H9 (cell line): ENCODE results near the gene CXXC5. TPM values are rescaled to one million over a fixed set of nuclear protein-coding genes. Genes with fewer than 3 reads are reported as not detected.

Experiments
- DNase-seq: peaks from one replicate; pipeline ENCODE4 v3.0.0-alpha.2; 2017
- H2AFZ ChIP-seq: one replicate; pipeline ENCODE4 v1.6.1; 2013; ENCODE audit warnings: mild to moderate bottlenecking, low read length, control low read depth, moderate library complexity
- H2AK5ac ChIP-seq: 2 replicates; pipeline ENCODE4 v1.6.1; 2013; ENCODE audit warnings: low read length, control low read depth, mixed read lengths; ENCODE audit not compliant: insufficient read length
- H2BK120ac ChIP-seq: one replicate; pipeline ENCODE4 v1.6.1; 2013; ENCODE audit warnings: low read depth, mild to moderate bottlenecking, low read length, control low read depth, inconsistent platforms; ENCODE audit not compliant: poor library complexity, severe bottlenecking
- H2BK12ac ChIP-seq: 2 replicates; pipeline ENCODE4 v1.6.1; 2013; ENCODE audit warnings: low read length, control low read depth, mixed read lengths, low read depth; ENCODE audit not compliant: insufficient read length
- H2BK15ac ChIP-seq: 2 replicates; pipeline ENCODE4 v1.6.1; 2013; ENCODE audit warnings: low read depth, low read length, control low read depth
- H2BK20ac ChIP-seq: one replicate; pipeline ENCODE4 v1.6.1; 2013; ENCODE audit warnings: low read depth, mild to moderate bottlenecking, low read length, control low read depth, inconsistent platforms; ENCODE audit not compliant: poor library complexity, severe bottlenecking
- H2BK5ac ChIP-seq: 2 replicates; pipeline ENCODE4 v1.6.1; 2013; ENCODE audit warnings: low read length, control low read depth, mixed read lengths; ENCODE audit not compliant: insufficient read length
- H3K14ac ChIP-seq: 2 replicates; pipeline ENCODE4 v1.6.1; 2013; ENCODE audit warnings: low read length, control low read depth; ENCODE audit not compliant: insufficient read depth
- H3K18ac ChIP-seq: 2 replicates; pipeline ENCODE4 v1.6.1; 2013; ENCODE audit warnings: low read depth, mild to moderate bottlenecking, mixed read lengths, low read length, control low read depth; ENCODE audit not compliant: insufficient read length
- H3K23ac ChIP-seq: 2 replicates; pipeline ENCODE4 v1.6.1; 2013; ENCODE audit warnings: low read length, control low read depth, mixed read lengths, low read depth; ENCODE audit not compliant: insufficient read length
- H3K23me2 ChIP-seq: 2 replicates; pipeline ENCODE4 v1.6.1; 2013; ENCODE audit warnings: low read depth, mild to moderate bottlenecking, mixed read lengths, low read length, control low read depth; ENCODE audit not compliant: insufficient read length, poor library complexity, severe bottlenecking
- H3K27ac ChIP-seq: 2 replicates; pipeline ENCODE4 v1.5.1; 2013; ENCODE audit warnings: low read length, control low read depth, mixed read lengths, low read depth; ENCODE audit not compliant: insufficient read length
- H3K27me3 ChIP-seq: 2 replicates; pipeline ENCODE4 v1.6.1; 2013; ENCODE audit warnings: low read length, control low read depth, inconsistent platforms; ENCODE audit not compliant: insufficient read depth
- H3K4ac ChIP-seq: 2 replicates; pipeline ENCODE4 v1.6.1; 2013; ENCODE audit warnings: low read depth, mild to moderate bottlenecking, control low read depth, inconsistent platforms, low read length, moderate library complexity
- H3K4me1 ChIP-seq: 2 replicates; pipeline ENCODE4 v1.6.1; 2013; ENCODE audit warnings: low read length, control low read depth, inconsistent platforms; ENCODE audit not compliant: insufficient read depth
- H3K4me2 ChIP-seq: 2 replicates; pipeline ENCODE4 v1.6.1; 2013; ENCODE audit warnings: low read length, control low read depth, mixed read lengths; ENCODE audit not compliant: insufficient read length, insufficient read depth
- H3K56ac ChIP-seq: 2 replicates; pipeline ENCODE4 v1.6.1; 2013; ENCODE audit warnings: low read depth, mild to moderate bottlenecking, mixed read lengths, low read length, control low read depth; ENCODE audit not compliant: insufficient read length
- H3K79me1 ChIP-seq: 2 replicates; pipeline ENCODE4 v1.6.1; 2013; ENCODE audit warnings: low read depth, mild to moderate bottlenecking, moderate library complexity, low read length, control low read depth, inconsistent platforms; ENCODE audit not compliant: insufficient read depth, poor library complexity, severe bottlenecking
- H3K79me2 ChIP-seq: 2 replicates; pipeline ENCODE4 v1.6.1; 2013; ENCODE audit warnings: low read length, control low read depth, inconsistent platforms; ENCODE audit not compliant: insufficient read depth
- H3K9ac ChIP-seq: 2 replicates; pipeline ENCODE4 v1.6.1; 2013; ENCODE audit warnings: low read length, control low read depth, mixed read lengths; ENCODE audit not compliant: insufficient read length; ENCODE audit errors: extremely low read depth
- H3K9me3 ChIP-seq: one replicate; pipeline ENCODE4 v1.6.1; 2013; ENCODE audit warnings: low read depth, low read length, inconsistent platforms; ENCODE audit not compliant: control insufficient read depth
- H3T11ph ChIP-seq: one replicate; pipeline ENCODE4 v1.6.1; 2013; ENCODE audit warnings: mild to moderate bottlenecking, low read length, control low read depth, inconsistent platforms
- H4K20me1 ChIP-seq: one replicate; pipeline ENCODE4 v1.6.1; 2013; ENCODE audit not compliant: control insufficient read depth, insufficient read length, insufficient read depth
- H4K5ac ChIP-seq: 2 replicates; pipeline ENCODE4 v1.6.1; 2013; ENCODE audit warnings: low read depth, mild to moderate bottlenecking, mixed read lengths, low read length, control low read depth; ENCODE audit not compliant: insufficient read length
- H4K8ac ChIP-seq: replicated peaks from 2 replicates; pipeline ENCODE4 v1.6.1; 2013; ENCODE audit warnings: low read length, control low read depth, mixed read lengths, low read depth; ENCODE audit not compliant: insufficient read length
- H4K91ac ChIP-seq: 2 replicates; pipeline ENCODE4 v1.6.1; 2013; ENCODE audit warnings: low read depth, mild to moderate bottlenecking, moderate library complexity, mixed read lengths, low read length, control low read depth; ENCODE audit not compliant: insufficient read length
- H3K27ac Mint-ChIP-seq, 3 experiments: 2 replicates in 2 of 3; 3 replicates in 1 of 3; pipeline ENCODE4 v1.8.0; 2020 to 2021; ENCODE audit warnings: mixed read lengths in 3 of 3, mild to moderate bottlenecking in 1 of 3, moderate library complexity in 1 of 3
- H3K27me3 Mint-ChIP-seq: 2 replicates; pipeline ENCODE4 v1.8.0; 2021; ENCODE audit warnings: low read depth, mild to moderate bottlenecking, moderate library complexity, mixed read lengths
- H3K36me3 Mint-ChIP-seq, 3 experiments: 2 replicates in 2 of 3; 3 replicates in 1 of 3; pipeline ENCODE4 v1.8.0; 2020 to 2021; ENCODE audit warnings: low read depth in 3 of 3, mixed read lengths in 3 of 3; ENCODE audit not compliant: insufficient read depth in 1 of 3
- H3K4me1 Mint-ChIP-seq, 2 experiments: 2 replicates each; pipeline ENCODE4 v1.8.0; 2020; ENCODE audit warnings: mixed read lengths in 2 of 2
- H3K4me3 Mint-ChIP-seq, 2 experiments: 2 replicates in 1 of 2; 3 replicates in 1 of 2; pipeline ENCODE4 v1.8.0; 2020 to 2021; ENCODE audit warnings: mild to moderate bottlenecking in 2 of 2, mixed read lengths in 2 of 2, moderate library complexity in 1 of 2
- H3K9me3 Mint-ChIP-seq, 2 experiments: 2 replicates in 1 of 2; 3 replicates in 1 of 2; pipeline ENCODE4 v1.8.0; 2020; ENCODE audit warnings: mild to moderate bottlenecking in 2 of 2, mixed read lengths in 2 of 2, moderate library complexity in 1 of 2
- WGBS: extraction: QIAGEN DNeasy Blood & Tissue Kit; methylation state at CpG from one replicate; pipeline ENCODE4 v1.1.7; 2013; ENCODE audit warnings: missing lambda C conversion rate, low lambda C conversion rate, mixed read lengths; ENCODE audit not compliant: insufficient read length; ENCODE audit errors: extremely low coverage; 5-methylcytosine and 5-hydroxymethylcytosine counted together
- total RNA-seq: library from RNA; stranded (reverse); gene quantifications from 2 replicates; pipeline ENCODE4 v1.2.1, GENCODE V29; 2021
- TF ChIP-seq, protein P1 (sequence below): fragments of 200-600 bp; sonication (generic); conservative IDR thresholded peaks from 3 replicates; pipeline ENCODE4 v1.8.0; 2021; ENCODE audit warnings: antibody characterized with exemption, mild to moderate bottlenecking

Gene CXXC5
- total RNA-seq, 1 experiment from 2014 or later = 105 TPM

- Histone ChIP-seq H3K56ac (no peak overlapping the region), H2BK20ac (no peak overlapping the region), H3K27me3 (peaks cover 14% of the 10 kb centered on the region; the same call in 1 of the 2 replicates), H4K20me1 (no peaks in the 10 kb centered on the region), H2AFZ (no peak overlapping the region), H2BK120ac (no peak overlapping the region), H2BK15ac (no peak overlapping the region), H3K14ac (no peak overlapping the region), H3K27ac (no peak overlapping the region), H2AK5ac (no peak overlapping the region), H3K79me1 (no peaks in the 10 kb centered on the region), H4K5ac (no peak overlapping the region), H3K18ac (no peak overlapping the region), H4K91ac (no peak overlapping the region), H3T11ph (no peak overlapping the region), H3K23ac (no peak overlapping the region), H3K23me2 (no peaks in the 10 kb centered on the region), H3K9ac (no peak overlapping the region), H3K4me1 (peaks cover 22% of the 10 kb centered on the region; the same call in 1 of the 2 replicates), H3K4me2 (no peak overlapping the region), H2BK5ac (no peak overlapping the region), H3K79me2 (no peaks in the 10 kb centered on the region), H3K4ac (no peak overlapping the region), H2BK12ac (no peak overlapping the region), H4K8ac (no peak overlapping the region), H3K9me3 (no peaks in the 10 kb centered on the region)
- Mint-ChIP-seq H3K27me3 (peaks cover 46% of the 10 kb centered on the region), H3K4me1 (peaks cover 59 to 73% of the 10 kb centered on the region in 2 experiments), H3K4me3 (no peak overlapping the region), H3K36me3 (peaks cover 0 to 15% (median 0%) of the 10 kb centered on the region in 3 experiments; a peak in 4 of 7 replicates), H3K27ac (no peak overlapping the region), H3K9me3 (no peaks in the 10 kb centered on the region; a peak in 1 of 5 replicates)
- no peak for DNase-seq
- TF ChIP-seq, protein P1, sequence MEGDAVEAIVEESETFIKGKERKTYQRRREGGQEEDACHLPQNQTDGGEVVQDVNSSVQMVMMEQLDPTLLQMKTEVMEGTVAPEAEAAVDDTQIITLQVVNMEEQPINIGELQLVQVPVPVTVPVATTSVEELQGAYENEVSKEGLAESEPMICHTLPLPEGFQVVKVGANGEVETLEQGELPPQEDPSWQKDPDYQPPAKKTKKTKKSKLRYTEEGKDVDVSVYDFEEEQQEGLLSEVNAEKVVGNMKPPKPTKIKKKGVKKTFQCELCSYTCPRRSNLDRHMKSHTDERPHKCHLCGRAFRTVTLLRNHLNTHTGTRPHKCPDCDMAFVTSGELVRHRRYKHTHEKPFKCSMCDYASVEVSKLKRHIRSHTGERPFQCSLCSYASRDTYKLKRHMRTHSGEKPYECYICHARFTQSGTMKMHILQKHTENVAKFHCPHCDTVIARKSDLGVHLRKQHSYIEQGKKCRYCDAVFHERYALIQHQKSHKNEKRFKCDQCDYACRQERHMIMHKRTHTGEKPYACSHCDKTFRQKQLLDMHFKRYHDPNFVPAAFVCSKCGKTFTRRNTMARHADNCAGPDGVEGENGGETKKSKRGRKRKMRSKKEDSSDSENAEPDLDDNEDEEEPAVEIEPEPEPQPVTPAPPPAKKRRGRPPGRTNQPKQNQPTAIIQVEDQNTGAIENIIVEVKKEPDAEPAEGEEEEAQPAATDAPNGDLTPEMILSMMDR = no peak
- WGBS = no CpG with 5 or more reads among the region's 7 CpGs
These were observed 5.9 kb upstream of the CXXC5 start for GRCh38 chr5:139642213-139642612.
